ENCODE results near the gene UNK. TPM values are rescaled to one million over a fixed set of nuclear protein-coding genes. Genes with fewer than 3 reads are reported as not detected.
"Not testable (repeated sequence)": the region's sequence is repeated elsewhere in the genome, so short reads cannot be mapped to it uniquely, and the experiment has no call there.

Gene UNK
- total RNA-seq, 2 experiments from 2014 or later = 24.5 to 33.7 TPM

DNA sequence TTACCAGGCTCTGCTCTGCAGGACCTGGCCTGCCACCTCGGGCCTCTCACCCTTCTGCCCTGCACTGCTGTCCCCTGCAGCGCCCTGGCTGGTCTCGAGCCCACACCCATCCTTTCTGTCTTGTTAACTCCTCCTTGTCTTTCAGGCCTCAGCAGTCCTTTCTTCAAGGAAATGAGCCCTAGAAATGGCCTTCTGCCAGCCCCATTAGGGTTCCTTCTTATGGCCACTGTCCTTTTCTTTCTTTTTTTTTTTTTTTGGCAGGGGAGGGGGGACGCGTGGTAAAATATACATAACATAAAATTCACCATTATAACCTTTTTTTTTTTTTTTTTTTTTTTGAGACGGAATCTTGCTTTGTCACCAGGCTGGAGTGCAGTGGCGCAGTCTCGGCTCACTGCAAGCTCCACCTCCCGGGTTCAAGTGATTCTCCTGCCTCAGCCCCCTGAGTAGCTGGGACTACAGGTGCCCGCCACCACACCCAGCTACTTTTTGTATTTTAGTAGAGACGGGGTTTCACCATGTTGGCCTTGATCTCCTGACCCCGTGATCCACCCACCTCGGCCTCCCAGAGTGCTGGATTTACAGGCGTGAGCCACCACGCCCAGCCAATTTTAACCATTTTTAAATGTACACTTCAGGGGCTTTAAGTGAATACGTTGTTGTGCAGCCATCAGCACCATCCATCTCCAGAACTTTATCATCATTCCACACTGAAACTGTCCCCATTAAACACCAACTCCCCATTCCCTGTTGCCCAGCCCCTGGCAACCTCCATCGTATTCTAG is 81.0 kb downstream of the UNK start:
- ChIA-PET CTCF (interaction anchor here (0.6 to 1.5 kb wide), 5 partner anchors 9 to 574 kb away, joined by 3 to 8 read pairs (median 3); partner anchors contain the start of gene WBP2), POLR2A (interaction anchor here (0.9 to 1.1 kb wide), 2 partner anchors 10 to 80 kb away, joined by 5 read pairs; no protein-coding TSS in a partner anchor)
- not testable (repeated sequence) for DNase-seq; H3K4me3 Mint-ChIP-seq; H3K27me3 Mint-ChIP-seq; ATAC-seq; H3K36me3 Mint-ChIP-seq (ENCODE audit: low read depth); H3K27ac Mint-ChIP-seq; H3K9me3 Mint-ChIP-seq (ENCODE audit: low read depth)
- H3K4me1 Mint-ChIP-seq = peaks cover 19% of the 10 kb centered on the region
- intact Hi-C loops (cut with DNase I, micrococcal nuclease) = loop anchor here in 1 of 2 experiments (2.0 kb wide), 1 partner anchor 23 kb away; no protein-coding TSS in a partner anchor

DNA sequence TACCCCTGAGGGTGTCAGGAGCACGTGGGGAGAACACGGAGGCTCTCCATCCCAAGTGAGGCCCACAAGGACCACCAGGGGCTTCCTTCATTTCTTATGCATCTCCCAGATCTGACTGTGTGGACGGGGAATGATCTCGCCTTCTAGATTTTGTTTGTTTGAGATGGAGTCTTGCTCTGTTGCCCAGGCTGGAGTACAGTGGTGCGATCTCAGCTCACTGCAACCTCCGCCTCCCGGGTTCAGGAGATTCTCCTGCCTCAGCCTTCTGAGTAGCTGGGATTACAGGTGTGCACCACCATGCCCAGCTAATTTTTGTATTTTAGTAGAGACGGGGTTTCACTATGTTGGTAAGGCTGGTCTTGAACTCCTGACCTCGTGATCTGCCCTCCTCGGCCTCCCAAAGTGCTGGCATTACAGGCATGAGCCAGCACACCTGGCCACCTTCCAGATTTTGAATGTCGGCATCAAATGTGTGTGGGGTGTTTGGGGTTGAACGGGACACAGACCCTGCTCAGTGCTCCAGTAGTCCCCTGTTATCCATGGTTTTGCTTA is 84.2 kb downstream of the UNK start:
- ATAC-seq; H3K27ac Mint-ChIP-seq; H3K27me3 Mint-ChIP-seq; H3K9me3 Mint-ChIP-seq (ENCODE audit: low read depth); H3K4me3 Mint-ChIP-seq; intact Hi-C loops (cut with DNase I, micrococcal nuclease); H3K36me3 Mint-ChIP-seq (ENCODE audit: low read depth); CTCF ChIA-PET; POLR2A ChIA-PET; DNase-seq: not testable (repeated sequence)
- H3K4me1 Mint-ChIP-seq = peaks cover 30% of the 10 kb centered on the region

DNA sequence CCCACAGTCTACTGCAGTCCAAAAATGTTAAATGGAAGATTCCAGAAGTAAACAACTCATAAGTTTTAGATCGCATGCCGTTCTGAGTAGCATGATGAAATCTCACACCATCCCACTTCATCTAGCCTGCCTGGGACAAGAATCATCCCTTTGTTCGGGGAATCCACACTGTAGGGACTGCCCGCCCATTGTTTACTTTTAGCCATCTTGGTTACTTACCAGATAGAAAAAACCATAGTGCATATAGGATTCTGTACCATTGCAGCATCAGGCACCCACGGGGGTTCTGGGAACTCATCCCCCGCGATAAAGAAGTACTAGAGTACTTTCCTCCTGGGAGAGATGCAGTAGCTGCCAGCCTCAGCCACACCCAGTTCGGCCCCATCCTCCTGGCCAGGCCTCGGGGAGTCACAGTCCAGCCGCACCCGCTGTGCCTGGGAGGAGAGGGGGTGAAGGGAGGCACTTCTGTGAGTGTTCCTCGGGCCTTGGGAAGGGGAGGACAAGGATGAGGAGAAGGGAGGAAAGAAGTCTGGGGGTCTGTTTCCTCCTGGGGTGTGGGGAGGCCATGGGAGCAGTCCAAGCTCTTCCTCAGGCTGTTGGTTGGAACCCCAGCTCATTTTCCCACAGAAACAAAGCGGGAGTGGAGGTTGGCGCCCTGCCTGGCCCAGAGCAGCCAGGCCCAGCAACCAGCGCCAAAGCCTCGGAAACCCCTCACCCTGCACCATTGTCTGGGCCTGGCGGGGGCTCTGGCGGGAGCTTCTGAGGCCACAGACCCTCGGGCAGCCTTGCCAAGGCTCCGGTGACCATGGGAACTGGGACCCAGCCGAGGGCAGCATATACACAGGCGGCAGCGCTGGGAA is 84.9 kb downstream of the UNK start:
- intact Hi-C loops (cut with DNase I, micrococcal nuclease) = no loop called here
- Mint-ChIP-seq H3K9me3 (ENCODE audit: low read depth) (no peaks in the 10 kb centered on the region), H3K4me1 (peaks cover 24% of the 10 kb centered on the region), H3K27me3 (no peaks in the 10 kb centered on the region), H3K36me3 (ENCODE audit: low read depth) (no peaks in the 10 kb centered on the region), H3K27ac (no peak overlapping the region), H3K4me3 (no peak overlapping the region)
- DNase-seq = no peak
- CTCF ChIA-PET = interaction anchor here (0.6 to 0.9 kb wide), 3 partner anchors 9 to 122 kb away, joined by 3 to 4 read pairs (median 3); no protein-coding TSS in a partner anchor
- POLR2A ChIA-PET = no interaction called here
- no peak for ATAC-seq

DNA sequence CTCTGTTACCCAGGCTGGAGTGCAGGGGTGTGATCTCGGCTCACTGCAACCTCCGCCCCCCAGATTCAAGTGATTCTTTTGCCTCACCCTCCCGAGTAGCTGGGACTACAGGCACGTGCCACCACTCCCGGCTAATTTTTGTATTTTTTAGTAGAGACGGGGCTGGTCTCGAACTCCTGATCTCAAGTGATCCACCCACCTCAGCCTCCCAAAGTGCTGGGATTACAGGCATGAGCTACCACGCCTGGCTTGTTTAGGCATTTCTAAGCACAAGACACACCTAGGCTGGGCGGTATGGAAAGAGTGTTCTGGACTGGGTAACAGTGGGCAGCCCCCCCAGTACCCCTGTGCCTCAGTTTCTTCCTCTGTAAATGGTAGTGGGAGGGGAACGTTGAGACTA is 85.6 kb downstream of the UNK start:
- CTCF ChIA-PET = interaction anchor here (0.6 to 0.9 kb wide), 3 partner anchors 14 to 123 kb away, joined by 3 read pairs; no protein-coding TSS in a partner anchor
- H3K4me3 Mint-ChIP-seq; DNase-seq; POLR2A ChIA-PET; ATAC-seq; intact Hi-C loops (cut with DNase I, micrococcal nuclease); H3K36me3 Mint-ChIP-seq (ENCODE audit: low read depth); H3K27me3 Mint-ChIP-seq; H3K27ac Mint-ChIP-seq; H3K9me3 Mint-ChIP-seq (ENCODE audit: low read depth): not testable (repeated sequence)
- peaks cover 18% of the 10 kb centered on the region for H3K4me1 Mint-ChIP-seq

DNA sequence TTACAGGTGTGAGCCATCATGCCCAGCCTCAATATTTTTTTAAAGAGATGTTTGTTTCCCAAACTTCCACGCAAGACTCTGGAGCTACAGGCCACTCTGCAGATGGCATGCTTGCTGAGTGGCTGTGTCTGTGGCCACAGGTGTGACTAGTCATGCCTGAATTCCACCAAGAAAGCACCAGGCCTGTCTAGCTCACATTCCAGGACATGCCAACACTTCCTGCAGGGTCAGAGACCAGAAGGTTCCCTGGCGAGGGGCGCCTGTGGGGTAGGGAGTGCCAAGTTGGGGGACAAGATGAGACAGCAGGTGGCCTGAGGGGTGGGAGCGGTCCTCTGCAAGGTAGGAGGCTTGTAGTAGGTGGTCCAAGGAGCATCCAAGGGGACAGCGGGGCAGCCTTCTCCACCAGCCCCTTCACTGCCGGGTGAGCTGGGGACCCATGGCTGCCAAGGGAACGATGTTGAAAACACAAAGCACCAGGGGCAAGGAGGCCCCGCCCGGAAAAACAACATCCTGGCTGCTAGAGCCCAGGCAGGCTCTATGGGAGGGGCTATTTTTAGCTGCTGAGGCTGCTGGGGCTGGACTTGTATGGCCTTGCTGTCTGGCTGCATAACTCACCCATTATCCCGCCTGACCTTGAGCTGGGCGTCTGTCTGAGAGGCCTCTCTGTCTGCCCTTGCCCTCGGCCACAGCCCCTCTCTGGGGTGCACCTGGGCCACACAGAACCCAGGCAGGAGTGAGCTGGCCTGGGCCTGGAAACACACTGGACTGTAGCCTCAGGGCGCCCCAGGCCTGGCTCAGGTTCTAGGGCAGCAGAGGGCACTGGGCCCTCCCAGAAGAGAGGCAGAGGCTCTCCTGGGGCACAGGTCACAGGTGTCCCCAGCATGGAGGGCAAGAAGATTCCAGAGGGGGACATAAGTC is 88.1 kb downstream of the UNK start:
- ATAC-seq (no peak), DNase-seq (peak; percentile 58)
- intact Hi-C loops (cut with DNase I, micrococcal nuclease) = no loop called here
- ChIA-PET POLR2A (no interaction called here), CTCF (interaction anchor here (0.8 to 3.2 kb wide), 5 partner anchors 10 to 25 kb away, joined by 3 to 15 read pairs (median 5); no protein-coding TSS in a partner anchor)
- H3K36me3 Mint-ChIP-seq (ENCODE audit: low read depth) = peaks cover 8% of the 10 kb centered on the region
- H3K27ac Mint-ChIP-seq = peak overlapping the region; percentile 47
- no peaks in the 10 kb centered on the region for H3K9me3 Mint-ChIP-seq (ENCODE audit: low read depth)
- no peak overlapping the region for H3K4me3 Mint-ChIP-seq
- H3K27me3 Mint-ChIP-seq = no peaks in the 10 kb centered on the region
- peaks cover 25% of the 10 kb centered on the region for H3K4me1 Mint-ChIP-seq

DNA sequence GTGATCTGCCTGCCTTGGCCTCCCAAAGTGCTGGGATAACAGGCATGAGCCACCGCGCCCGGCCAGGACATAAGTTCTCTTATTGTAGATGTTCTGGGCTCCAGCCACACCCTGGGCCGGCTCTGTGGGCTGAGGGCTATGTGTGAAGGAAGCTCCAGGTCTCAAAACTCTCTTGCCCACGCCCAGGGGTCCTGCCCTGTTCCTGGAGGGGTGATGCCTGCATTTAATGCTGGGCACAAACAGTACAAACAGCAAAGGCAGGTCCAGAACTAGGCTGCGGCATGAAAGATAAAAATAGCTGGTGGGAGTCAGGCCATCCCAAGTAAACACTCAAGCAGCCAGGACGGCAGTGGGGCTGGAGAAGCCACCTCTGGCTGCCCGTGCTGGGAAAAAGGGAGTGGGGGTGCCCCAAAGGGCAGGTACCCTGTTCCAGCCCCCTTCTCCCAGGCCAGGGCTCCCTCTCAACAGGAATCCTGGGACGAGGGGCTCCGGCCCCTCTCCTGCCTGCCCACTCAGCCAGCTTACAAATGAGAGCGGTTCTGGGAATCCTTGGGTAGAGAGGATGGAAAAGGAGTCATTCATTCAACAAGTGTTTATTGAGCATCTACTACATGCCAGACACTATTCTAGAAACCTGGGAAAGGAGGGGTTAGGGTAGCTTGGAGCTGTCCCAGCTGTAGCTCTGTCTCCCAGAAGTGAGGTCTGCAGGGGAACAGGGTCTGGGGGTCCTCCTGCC is 89.1 kb downstream of the UNK start:
- DNase-seq (no peak), ATAC-seq (no peak)
- no peak overlapping the region for H3K4me3 Mint-ChIP-seq
- H3K9me3 Mint-ChIP-seq (ENCODE audit: low read depth) = no peaks in the 10 kb centered on the region
- peaks cover under 1% of the 10 kb centered on the region for H3K27me3 Mint-ChIP-seq
- H3K4me1 Mint-ChIP-seq = peaks cover 27% of the 10 kb centered on the region
- CTCF ChIA-PET = interaction anchor here (0.5 to 3.2 kb wide), 4 partner anchors 9 to 94 kb away, joined by 3 to 15 read pairs (median 3); no protein-coding TSS in a partner anchor
- H3K36me3 Mint-ChIP-seq (ENCODE audit: low read depth) = peaks cover 8% of the 10 kb centered on the region
- intact Hi-C loops (cut with DNase I, micrococcal nuclease) = no loop called here
- H3K27ac Mint-ChIP-seq = no peak overlapping the region
- POLR2A ChIA-PET = no interaction called here

DNA sequence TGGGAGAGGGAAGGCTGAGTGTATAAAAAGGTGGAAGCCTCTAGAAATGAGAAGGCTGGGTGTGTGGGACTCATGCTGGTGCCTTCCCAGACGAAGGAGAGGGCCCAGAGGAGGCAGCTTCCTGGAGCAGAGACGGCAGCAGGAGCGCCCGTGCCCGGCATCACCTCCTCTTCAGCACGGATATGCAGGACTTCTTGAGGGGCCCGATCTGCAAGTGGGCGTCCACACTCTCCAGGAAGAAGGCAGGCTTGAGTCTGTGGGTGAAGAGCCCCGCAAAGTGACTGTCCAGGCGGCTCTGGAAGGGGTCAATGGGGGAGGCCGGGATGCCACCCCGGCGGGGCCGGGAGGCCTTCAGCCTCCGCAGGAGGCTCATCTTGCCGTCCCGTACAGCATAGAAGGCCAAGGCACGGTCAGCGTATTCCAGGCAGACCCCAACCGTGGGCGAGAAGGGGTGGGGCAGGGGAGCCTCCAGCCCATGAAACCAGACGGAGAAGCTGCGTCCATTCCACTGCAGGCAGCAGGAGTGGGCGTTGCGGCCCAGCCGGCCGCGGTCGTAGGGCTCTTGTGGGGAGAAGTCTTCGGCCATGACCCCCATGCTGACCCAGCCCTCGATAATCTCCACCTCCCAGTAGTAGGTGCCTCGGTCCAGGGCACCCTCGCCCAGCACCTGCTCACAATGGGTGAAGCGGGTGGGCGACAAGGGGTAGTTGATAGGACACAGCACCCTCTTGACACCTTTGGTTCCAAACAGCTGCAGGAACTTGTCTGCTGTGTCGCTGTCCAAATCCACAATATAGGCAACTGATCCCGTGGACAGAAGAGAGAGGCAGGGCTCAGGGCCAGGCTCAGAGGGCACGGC is 89.9 kb downstream of the UNK start:
- intact Hi-C loops (cut with DNase I, micrococcal nuclease) = no loop called here
- peaks cover 30% of the 10 kb centered on the region for H3K4me1 Mint-ChIP-seq
- H3K27me3 Mint-ChIP-seq = peaks cover 2% of the 10 kb centered on the region
- POLR2A ChIA-PET = interaction anchor here (2.3 kb wide), 1 partner anchor 19 kb away, joined by 15 read pairs; the partner anchor contains the start of gene WBP2
- no peak overlapping the region for H3K4me3 Mint-ChIP-seq
- no peaks in the 10 kb centered on the region for H3K9me3 Mint-ChIP-seq (ENCODE audit: low read depth)
- no peak for DNase-seq
- peaks cover 8% of the 10 kb centered on the region for H3K36me3 Mint-ChIP-seq (ENCODE audit: low read depth)
- no peak overlapping the region for H3K27ac Mint-ChIP-seq
- no peak for ATAC-seq
- CTCF ChIA-PET = interaction anchor here (0.6 to 1.5 kb wide), 5 partner anchors 8 to 47 kb away, joined by 3 to 5 read pairs (median 4); no protein-coding TSS in a partner anchor

Measured in activated CD4-positive, alpha-beta T cell treated with anti-CD3 and anti-CD28 coated beads for 36 hours (primary cell).